Thyroid gland (tissue), 4 donors: ENCODE measurements around the gene NFIX.

Experiments used
- POLR2A ChIP-seq, 2 donors: fragments of 450-650 bp; IDR thresholded peaks; one replicate each; pipeline ENCODE4 v1.6.1; 2017; ENCODE audit warnings: antibody characterized with exemption in 2 of 2, mild to moderate bottlenecking in 2 of 2, moderate library complexity in 1 of 2
- TF ChIP-seq, protein P1 (sequence below), 6 experiments: fragments of 200-600 bp in 3 of 6; fragments of 450-650 bp in 3 of 6; sonication (generic) in 3 of 6; IDR thresholded peaks; one replicate each; pipeline ENCODE4 v1.5.1; 2016 to 2019; ENCODE audit warnings: antibody characterized with exemption in 6 of 6, mild to moderate bottlenecking in 2 of 6, inconsistent platforms in 1 of 6, moderate library complexity in 1 of 6

DNA sequence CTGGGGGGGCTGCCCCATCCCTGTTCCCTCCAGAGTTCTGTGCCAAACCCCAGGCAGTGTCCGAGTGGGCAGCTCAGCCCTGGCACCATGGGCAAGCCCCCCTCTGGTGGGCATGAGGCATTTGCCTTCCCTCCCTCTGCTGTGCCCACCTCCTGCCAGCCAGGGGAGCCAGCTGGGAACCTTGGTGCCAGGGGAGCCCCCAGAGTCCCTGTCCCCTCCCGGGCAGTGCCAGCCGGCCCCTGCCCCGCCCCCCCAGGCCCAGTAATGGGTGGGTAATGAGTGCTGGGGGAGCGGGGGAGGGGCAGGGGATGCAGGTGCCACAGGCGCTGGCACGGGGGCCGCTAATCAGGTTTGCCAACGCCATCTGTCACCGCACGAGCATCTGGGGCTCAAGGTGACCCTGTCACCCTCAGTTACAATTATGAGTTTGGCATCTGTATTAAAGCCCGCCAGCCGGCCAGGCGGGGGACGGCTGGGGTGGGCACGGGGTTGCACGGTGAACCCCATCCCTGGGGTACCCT is 20.0 kb upstream of the NFIX start:
- TF ChIP-seq, protein P1, sequence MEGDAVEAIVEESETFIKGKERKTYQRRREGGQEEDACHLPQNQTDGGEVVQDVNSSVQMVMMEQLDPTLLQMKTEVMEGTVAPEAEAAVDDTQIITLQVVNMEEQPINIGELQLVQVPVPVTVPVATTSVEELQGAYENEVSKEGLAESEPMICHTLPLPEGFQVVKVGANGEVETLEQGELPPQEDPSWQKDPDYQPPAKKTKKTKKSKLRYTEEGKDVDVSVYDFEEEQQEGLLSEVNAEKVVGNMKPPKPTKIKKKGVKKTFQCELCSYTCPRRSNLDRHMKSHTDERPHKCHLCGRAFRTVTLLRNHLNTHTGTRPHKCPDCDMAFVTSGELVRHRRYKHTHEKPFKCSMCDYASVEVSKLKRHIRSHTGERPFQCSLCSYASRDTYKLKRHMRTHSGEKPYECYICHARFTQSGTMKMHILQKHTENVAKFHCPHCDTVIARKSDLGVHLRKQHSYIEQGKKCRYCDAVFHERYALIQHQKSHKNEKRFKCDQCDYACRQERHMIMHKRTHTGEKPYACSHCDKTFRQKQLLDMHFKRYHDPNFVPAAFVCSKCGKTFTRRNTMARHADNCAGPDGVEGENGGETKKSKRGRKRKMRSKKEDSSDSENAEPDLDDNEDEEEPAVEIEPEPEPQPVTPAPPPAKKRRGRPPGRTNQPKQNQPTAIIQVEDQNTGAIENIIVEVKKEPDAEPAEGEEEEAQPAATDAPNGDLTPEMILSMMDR (IDR thresholded peaks at IDR 0.05): no peak
- TF ChIP-seq POLR2A (IDR thresholded peaks at IDR 0.05): no peak
